ENCODE measurements around the gene SLC4A11.
"Not testable (repeated sequence)": the region's sequence is repeated elsewhere in the genome, so short reads cannot be mapped to it uniquely, and the experiment has no call there.

SLC4A11 gene

DNA sequence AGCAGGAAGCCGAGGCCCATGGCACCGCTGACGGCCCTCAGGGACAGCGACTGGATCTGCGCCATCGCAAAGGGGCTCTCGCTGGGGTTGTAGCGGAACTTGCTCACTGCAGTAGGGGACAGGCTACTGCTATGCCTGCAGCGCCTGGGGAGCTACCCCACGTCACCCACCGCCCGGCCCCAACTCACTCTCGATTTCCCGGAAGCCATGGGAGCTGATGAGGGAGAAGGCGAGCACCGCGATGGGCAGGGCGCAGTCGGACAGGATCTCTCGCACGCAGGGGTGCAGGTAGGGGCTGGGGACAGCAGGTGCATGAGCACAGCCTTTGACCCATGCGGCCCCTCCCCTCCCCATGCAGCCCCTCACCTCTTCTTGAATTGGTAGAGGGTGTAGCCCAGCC, 9.8 kb downstream of the SLC4A11 start:
- H3K4me3 ChIP-seq (ENCODE audit: low read depth, low read length) = no peak overlapping the region

DNA sequence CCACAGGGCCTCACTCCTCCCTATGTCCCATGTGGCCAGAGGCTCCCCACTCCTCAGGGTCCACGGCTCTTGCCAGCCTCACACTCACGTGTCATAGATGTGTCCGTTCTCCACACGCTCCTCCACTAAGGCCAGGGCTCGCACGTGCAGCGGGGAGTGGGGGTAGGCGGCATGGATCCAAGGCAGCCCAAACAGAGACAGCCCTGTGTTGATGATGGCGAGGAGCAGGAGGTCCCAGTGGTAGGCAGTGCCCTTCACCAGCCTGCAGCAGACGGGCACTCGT, 10.3 kb downstream of the SLC4A11 start:
- H3K4me3 ChIP-seq (ENCODE audit: low read depth, low read length) = no peak overlapping the region

DNA sequence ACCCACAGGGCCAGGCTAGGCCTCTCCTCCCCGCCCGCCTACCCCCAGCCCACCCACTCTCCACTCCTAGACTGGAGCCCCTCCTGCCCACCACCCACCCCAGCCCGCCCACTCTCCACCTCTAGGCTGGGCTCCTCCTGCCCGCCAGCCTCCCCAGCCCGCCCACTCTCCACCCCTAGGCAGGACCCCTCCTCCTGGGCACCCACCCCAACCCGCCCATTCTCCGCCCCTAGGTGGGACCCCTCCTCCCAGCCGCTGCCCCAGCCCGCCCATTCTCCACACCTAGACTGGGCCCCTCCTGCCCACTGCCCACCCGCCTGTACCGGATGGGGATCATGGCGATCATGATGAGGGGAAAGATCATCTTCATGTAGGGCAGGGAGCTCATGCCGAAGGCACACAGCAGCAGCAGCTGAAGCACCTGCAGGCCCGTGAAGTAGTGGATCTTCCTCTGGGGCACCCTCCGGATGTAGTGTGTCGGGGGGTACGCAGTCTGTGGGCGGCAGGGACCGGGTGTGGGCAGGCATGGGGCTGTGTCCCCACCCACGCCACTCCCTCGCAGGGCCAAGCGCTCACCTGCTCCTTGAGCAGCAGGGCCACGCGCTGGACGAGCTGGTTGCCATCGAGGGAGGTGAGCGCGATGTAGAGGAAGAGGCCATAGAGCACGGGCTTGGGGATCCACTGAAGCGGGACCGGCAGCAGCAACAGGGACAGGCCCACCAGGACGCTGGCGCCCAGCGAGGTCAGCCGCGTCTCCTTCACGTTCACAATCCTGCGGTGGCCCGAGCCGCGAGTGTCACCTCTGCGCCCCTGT, 10.8 kb downstream of the SLC4A11 start:
- no peak overlapping the region for H3K4me3 ChIP-seq (ENCODE audit: low read depth, low read length)

DNA sequence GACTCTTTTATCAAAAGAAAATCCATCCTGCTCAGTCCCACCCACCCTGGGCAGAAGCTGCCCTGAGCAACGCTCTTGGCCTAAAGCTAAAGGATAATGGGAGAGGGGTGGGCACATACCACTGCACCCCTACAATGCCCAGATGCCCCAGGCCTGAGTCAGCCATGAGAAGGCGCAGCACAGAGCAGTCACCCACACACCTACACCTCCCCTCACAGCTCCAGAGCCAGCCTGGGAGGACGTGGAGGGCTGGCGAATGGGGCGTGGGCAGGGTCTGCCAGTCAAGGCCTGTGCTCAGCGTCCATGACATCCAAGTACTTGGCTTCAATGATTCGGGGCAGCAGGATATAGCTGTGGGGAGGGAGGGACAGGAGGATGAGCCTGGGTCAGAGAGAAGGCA, 11.5 kb downstream of the SLC4A11 start:
- H3K4me3 ChIP-seq (ENCODE audit: low read depth, low read length) = no peak overlapping the region

DNA sequence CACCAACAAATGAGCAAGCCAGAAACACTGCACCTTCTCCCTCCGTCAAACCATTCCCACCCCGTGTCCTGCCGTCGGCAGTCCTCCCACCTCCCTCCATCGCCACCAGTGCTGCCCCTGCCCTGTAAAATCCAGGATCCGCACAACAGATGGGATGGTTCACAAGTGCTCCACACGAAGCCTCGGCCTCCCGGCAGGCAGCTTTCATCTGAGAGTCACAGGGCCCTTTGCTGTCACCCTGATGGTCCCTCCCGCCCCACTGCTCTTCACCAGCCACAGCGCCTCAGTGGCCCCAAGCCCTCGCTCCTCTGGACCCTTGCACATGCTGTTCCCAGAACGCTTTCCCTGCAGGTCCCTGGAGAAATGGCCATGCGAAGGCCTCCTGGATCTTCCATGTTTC, 12.1 kb downstream of the SLC4A11 start:
- no peak overlapping the region for H3K4me3 ChIP-seq (ENCODE audit: low read depth, low read length)

DNA sequence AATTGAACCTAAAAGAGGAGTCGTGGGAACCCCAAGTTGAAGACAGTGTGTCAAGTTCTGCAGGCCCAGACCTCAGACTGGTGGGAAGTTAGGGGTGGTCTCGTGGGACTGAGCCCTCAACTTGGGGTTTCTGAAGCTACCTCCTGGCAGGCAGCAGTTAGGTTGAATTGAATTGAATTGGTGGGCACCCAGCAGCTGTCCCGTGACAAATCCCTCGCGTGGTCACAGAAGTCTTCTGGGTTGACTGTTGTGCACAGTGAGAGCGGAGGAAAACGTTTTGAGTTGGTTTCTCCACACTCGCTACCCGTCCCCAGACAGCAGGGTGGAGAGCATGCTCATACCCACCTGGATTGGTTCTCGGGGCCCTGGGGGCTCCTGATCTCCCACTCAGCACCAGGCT, 12.9 kb downstream of the SLC4A11 start:
- no peak overlapping the region for H3K4me3 ChIP-seq (ENCODE audit: low read depth, low read length)

DNA sequence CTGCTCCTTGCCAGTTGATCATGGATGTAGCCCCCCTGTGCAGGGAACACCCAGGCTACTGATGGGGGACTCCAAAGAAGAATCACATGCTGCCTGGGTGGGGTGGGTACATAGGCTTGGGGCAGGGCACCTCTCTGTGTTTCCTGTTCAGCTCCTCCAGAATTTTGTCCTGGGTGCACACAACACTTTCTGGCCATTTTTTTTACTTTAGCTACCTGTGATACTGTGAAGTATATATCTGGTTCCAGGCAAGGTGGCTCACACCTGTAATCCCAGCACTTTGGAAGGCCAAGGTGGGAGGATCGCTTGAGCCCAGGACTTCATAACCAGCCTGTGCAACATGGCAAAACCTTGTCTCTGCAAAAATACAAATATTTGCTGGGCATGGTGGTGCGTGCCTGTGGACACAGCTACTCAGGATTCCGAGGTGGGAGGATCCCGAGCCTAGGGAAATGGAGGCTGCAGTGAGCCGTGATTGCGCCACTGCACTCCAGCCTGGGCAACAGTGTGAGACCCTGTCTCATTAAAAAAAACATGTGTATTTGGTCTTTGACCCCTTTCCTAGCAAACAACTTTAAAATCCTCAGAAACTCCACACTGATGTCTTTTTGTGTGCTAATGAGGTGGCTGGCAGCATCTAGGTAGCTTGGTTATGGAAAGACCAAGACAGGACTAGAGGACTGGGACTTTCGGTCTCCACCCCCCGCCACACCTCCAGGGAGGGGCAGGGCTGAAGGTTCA, 14.1 kb downstream of the SLC4A11 start:
- no peak overlapping the region for H3K4me3 ChIP-seq (ENCODE audit: low read depth, low read length)

DNA sequence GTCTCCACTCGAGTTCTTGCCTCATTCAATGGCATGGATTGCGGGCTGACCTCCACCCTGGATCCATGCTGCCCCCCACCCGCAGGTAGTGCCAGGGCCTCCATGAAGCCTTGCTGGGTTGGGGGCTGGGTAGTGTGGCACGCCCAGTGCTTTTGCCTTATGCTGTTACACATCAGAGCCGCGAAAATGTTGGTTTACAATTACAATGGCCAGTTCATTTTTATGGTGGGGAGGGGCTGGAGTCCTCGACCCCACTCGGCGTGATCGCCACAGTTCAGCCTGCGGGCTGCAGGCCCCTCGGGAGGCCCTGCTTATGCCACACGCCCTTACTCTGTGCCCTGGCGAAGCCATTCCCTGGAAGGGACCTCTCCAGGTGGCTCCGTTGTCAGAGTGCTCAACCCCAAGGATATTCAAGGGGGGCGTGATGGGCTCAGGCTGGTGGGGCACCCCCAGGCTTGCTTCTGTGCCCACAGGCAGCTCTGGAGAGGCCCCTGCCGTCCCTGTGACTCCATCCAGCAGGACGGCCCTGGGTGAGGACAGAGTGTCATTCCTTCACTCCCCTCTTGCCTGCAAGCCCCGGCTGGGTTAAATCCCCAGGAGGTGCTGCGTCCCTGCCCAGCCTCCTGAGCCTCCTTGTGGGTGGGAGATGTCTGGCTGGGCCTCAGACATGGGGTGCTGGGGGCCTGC, 14.9 kb downstream of the SLC4A11 start:
- H3K4me3 ChIP-seq (ENCODE audit: low read depth, low read length) = no peak overlapping the region

DNA sequence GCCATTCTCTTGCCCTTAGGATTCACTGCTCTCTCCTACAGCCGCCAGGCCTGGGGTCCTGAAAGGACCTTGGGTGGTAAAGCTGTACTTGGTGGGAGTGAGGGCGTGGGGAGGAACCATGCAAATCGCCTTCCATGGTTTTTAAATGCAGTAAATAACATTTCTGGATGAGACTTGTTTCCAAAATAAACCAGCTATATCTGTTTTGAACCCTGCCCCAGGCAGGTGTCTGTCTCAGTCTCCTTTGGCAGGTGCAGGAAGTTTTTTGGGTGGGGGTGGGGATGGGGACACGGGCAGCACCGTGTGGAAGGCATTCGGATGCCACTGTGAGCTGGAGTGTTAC, 15.4 kb downstream of the SLC4A11 start:
- no peak overlapping the region for H3K4me3 ChIP-seq (ENCODE audit: low read depth, low read length)

DNA sequence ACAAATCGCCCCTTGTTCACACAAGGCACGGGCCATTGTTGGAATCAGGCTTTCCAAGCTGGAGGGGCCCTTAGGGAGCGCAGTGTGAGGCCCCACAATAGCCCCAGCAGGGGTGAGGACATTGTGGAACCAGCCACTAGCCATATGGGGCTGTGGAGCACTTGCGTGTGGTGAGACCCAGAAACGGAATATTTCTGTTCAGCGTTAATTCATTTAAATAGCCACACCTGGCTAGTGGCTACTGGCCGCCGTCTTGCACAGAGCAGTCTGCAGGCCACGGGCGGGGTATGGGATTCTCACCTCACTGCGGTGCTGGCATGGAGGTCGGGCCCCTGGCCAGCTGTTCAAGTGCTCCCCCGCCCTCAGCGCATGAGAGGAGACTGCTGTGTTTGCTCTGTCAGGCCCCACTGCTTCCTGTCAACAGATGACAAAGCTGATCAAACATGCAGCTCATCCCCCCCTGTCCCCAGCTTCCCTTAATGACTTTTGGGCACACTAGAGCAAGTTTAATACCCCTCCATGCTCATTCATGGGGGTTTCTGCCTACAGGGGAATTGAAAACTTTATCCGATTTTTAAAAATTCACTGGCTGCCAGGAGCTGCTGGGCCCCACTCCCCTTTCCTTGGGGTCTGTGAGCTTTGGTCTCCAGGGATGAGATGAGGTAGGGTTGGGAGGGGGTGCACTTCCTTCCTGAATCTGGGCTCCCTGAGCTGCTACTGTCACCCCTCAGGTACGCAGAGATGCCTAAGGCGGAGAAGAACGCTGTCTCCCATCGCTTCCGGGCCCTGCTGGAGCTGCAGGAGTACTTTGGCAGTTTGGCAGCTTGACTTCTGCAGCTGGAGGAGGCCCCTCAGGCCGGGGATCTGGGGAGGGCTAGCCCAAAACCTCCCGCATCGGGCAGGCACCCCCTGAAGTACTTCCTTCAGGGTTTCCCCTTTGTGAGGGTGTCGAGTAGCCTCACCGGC, 16.1 kb downstream of the SLC4A11 start:
- H3K4me3 ChIP-seq (ENCODE audit: low read depth, low read length) = no peak overlapping the region

DNA sequence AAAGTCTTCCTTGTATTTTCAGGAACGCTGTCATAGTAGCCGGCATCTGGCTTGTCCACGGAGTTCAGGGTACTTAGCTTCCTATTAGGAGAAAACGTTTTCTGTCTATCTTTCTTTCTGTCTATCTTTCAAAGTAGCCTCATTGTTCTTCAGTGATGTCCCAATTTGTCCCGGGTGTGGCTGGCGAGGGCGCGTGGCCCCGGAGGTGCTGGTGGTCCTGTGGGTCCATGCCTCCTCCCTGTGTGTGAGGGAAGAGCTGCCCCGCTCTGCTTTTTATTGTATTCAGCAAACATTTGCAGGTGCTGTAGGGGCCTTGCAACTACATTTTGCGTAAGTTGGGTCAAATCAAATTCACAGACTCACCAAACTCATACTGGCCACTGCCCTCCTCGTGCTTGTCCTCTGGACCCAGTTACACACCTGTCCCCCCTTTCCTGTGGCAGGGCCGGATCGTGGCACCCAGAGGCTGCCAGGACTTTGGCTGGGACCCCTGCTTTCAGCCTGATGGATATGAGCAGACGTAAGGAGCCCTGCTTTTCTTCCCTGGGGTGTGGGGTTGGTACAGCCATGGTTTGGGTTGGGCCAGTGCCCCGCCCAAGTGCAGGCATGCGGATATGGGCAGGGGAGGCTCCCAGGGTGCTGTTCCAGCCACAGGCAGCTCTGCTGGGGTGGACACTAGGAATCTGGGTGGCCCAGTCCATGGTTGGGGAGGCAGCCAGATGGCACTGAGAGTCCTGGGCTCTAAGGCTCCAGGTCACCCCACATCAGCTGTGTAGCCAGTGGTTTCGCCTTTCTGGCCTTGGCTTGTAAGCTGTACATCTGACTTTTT, 17.4 kb downstream of the SLC4A11 start:
- H3K4me3 ChIP-seq (ENCODE audit: low read depth, low read length) = no peak overlapping the region

DNA sequence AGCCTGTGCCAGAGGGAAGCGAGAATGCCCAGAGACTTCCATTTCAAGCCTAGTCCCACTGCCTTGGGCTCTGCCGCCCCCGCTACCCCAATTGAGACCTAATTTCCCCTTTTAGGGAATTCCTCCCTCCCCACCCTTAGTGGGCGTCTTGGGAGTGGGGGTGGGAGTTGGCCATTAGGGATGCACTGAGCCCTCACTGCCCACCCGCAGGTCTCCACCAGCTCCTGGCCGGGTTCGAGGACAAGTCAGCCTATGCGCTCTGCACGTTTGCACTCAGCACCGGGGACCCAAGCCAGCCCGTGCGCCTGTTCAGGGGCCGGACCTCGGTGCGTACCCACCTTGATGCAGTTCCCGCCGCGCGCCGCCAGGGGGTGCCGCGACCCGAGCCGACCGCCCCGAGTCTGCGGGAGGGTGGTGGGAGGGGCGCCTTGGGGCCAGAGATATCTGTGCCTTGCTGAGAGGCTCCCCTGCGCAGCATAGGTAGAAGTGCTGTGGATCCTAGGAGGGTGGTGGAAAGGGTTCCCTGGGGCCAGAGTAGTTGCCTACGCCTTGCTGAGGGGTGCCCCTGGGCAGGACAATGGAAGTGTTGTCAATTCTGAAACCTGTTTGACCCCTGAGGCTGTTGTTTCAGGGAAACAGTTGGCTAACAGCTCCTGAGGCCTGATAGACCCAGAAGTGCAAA, 20.5 kb downstream of the SLC4A11 start:
- H3K4me3 ChIP-seq (ENCODE audit: low read depth, low read length) = no peak overlapping the region

DNA sequence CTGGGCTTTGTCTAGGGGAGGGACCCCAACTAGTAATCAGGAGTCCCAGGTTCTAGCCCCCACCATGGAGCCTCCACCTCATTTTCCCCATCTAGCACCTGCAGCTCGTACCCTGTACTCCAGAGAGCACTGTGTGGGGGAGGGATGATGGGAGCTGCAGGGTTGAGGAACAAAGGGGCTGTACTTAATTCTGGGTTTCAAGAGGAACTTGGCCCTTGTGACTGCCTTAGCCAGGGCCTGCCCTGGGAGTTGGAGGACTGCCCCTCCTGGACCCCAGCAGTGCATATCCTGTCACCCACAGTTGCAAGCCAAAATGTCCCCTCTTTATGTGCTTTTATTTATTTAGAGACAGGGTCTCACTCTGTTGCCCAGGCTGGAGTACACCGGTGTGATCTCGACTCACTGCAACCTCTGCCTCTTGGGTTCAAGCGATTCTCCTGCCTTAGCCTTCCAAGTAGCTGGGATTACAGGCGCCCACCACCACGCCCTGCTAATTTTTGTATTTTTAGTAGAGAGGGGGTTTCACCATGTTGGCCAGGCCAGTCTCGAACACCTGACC, 23.6 kb downstream of the SLC4A11 start:
- not testable (repeated sequence) for H3K4me3 ChIP-seq (ENCODE audit: low read depth, low read length)

DNA sequence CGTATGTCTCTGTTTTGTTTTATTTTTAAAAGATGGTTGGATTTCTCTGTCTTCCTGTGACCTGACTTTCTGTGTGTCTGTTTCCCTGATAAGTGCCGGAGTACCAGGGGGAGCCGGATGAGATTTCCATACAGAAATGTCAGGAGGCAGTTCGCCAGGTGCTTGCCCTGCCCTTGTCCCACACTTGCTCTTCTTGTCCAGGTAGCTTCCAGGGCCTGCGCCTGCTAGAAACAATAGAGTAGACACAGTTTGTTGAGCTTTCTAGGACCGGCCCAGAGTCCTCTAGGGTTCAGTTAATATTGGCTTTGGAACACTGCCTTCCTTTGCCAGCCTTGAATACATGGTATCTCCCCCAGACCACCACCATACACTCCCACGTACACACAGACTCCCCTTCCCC, 25.8 kb downstream of the SLC4A11 start:
- no peak overlapping the region for H3K4me3 ChIP-seq (ENCODE audit: low read depth, low read length)

DNA sequence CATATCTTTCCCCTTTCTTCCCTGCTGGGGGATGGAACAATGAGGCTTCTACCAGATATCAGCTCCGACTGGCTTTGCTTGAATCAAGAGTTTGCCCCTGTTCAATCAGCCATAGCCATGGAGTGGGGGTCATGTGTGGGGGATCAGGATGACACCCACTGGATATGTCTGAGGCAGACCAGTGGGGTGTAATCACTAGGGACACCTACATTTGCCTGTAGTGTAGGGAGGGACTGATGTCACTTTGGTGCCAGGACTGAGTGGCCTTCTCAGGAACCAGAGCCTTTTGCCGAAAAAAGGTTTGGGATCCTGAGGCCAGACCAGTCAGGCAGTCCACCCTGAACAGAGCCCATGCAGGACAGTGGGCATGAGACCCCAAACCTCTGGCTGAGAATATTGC, 28.6 kb downstream of the SLC4A11 start:
- peak overlapping the region; percentile 95 for H3K4me3 ChIP-seq (ENCODE audit: low read depth, low read length)

DNA sequence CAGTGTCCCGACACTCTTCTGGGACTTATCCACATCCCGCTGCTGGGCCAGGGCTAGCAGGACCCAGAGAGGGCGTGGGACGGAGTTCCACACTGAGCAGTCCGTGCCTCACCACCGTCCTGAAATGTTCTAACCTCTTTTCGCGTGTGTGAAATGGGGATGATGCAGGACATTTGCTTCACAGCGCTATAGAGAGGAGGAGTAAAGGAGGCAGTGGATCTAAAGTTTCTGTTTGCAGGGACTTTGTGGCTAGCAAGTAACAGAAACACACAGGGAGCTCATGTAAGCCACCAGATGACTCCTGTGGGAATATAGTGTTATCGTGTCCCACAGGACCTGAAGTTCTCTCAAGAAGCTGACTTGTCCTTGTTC, 29.1 kb downstream of the SLC4A11 start:
- peak overlapping the region; percentile 95 for H3K4me3 ChIP-seq (ENCODE audit: low read depth, low read length)

DNA sequence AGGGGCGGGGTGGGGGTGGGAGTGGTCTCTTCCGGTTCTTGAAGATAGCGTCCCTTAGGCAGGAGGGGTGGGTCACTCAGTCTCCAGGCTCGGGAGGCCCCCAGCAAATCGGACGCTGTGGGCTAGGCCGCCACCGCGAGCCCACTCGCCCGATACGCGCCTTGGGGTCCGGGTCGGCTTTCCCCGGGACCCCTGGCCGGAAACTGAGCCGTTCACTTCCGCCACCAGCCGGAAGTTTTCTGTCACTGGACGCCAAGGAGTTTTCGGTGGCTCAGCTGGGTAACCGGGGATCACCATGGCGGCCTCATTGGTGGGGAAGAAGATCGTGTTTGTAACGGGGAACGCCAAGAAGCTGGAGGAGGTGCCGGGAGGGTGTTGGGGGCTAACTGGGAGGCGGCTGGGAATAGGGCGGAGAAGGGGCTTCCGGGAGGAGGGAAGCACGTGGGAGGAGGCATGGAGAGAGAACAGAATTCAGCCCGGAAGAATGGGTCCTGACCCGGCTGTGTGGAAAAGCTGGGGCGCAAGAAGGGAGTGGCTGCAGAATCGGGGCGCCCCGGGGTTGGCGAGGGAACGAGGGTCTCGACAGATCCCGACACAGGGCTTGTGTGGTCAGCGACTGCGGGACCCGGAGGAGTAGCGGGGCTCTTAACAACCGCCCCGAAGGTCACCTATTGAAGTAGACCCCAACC, 29.6 kb downstream of the SLC4A11 start, which contains the start of gene ITPA:
TSS of gene ITPA (plus strand) at position 242 of the 689 bp plus-strand sequence. CDS start at position 296, 54 bp downstream.
- peak within 1 kb of the TSS; percentile 95 for H3K4me3 ChIP-seq (ENCODE audit: low read depth, low read length)

DNA sequence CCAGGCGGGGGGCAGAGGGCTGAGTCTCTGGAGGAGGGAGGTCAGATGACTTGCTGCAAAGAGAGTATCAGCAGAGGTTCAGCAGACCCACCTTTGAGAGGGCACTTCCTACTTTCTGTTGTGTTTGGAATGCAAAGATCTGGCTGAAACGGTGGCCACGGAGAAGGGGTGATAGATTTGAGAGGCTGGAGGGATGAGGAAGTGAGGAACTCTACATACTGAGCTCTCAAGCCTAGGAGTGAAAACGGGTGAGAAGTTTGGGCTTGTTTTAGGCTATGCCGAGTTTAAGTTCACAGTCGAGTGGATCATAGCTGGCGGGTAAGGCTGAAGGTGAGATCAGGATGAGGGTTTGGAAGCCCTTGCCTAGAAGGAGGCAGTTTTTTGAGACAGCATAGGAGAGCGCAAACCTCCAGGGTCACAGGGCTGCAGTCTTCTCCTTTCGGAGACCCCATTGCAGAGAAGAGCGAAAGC, 30.2 kb downstream of the SLC4A11 start:
- H3K4me3 ChIP-seq (ENCODE audit: low read depth, low read length) = peak overlapping the region; percentile 95

All from iPS-11a (cell line).